GM12891 (cell line): ENCODE measurements around the gene ING2.
A peak's percentile ranks its signal among the peaks of the same experiment; 100 is the strongest.
"Not testable (repeated sequence)": the region's sequence is repeated elsewhere in the genome, so short reads cannot be mapped to it uniquely, and the experiment has no call there.

Experiments used
- DNase-seq: peaks from one replicate; pipeline ENCODE4 v3.0.0; 2011; ENCODE audit warnings: low spot score; ENCODE audit not compliant: insufficient read length
- FAIRE-seq: peaks from 2 replicates; lab custom pipeline; 2011; peaks lifted over from hg19 to GRCh38; lab: Jason Lieb, UNC
- PAX5 ChIP-seq: IDR thresholded peaks from 2 replicates; pipeline ENCODE4 v1.6.1; 2011; ENCODE audit warnings: low read length, moderate library complexity, mild to moderate bottlenecking; ENCODE audit not compliant: insufficient read depth, severe bottlenecking
- POLR2A ChIP-seq: IDR thresholded peaks from 2 replicates; pipeline ENCODE4 v1.6.1; 2011; ENCODE audit warnings: low read depth, low read length, control low read depth
- POLR2AphosphoS5 ChIP-seq: IDR thresholded peaks from 2 replicates; pipeline ENCODE4 v1.6.1; 2011; ENCODE audit warnings: low read depth, low read length, control low read depth
- POU2F2 ChIP-seq: IDR thresholded peaks from 2 replicates; pipeline ENCODE4 v1.6.1; 2011; ENCODE audit warnings: low read depth, mild to moderate bottlenecking, control low read depth, low read length, moderate library complexity
- SPI1 ChIP-seq: IDR thresholded peaks from 2 replicates; pipeline ENCODE4 v1.6.1; 2011; ENCODE audit warnings: low read depth, low read length, control low read depth
- TAF1 ChIP-seq: IDR thresholded peaks from 2 replicates; pipeline ENCODE4 v1.6.1; 2011; ENCODE audit warnings: low read depth, low read length, control low read depth

Gene ING2

DNA sequence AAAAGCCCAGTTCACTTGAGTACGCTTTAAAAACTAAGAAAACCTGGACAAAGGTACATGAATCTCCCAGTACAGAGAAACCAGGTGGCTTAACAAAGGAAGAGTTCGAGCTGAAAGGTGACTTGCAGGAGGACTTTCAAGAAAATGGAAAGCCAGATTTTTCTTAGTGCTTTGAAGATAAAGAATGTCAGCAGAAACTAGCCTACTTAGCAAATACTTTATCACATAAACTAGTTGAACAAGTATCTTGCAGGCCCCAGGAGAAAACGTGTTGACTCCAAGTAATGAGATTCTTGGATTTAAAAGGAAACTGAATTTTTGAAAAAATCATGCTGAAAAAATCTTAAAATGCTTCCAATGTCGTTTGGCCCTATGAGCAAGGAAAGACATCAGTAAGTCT, 34.0 kb upstream of the ING2 start:
- FAIRE-seq: no peak
- no peak for DNase-seq
- TF ChIP-seq SPI1: no peak
- no peak for TF ChIP-seq POLR2A
- no peak for TF ChIP-seq POU2F2
- TF ChIP-seq PAX5: no peak

DNA sequence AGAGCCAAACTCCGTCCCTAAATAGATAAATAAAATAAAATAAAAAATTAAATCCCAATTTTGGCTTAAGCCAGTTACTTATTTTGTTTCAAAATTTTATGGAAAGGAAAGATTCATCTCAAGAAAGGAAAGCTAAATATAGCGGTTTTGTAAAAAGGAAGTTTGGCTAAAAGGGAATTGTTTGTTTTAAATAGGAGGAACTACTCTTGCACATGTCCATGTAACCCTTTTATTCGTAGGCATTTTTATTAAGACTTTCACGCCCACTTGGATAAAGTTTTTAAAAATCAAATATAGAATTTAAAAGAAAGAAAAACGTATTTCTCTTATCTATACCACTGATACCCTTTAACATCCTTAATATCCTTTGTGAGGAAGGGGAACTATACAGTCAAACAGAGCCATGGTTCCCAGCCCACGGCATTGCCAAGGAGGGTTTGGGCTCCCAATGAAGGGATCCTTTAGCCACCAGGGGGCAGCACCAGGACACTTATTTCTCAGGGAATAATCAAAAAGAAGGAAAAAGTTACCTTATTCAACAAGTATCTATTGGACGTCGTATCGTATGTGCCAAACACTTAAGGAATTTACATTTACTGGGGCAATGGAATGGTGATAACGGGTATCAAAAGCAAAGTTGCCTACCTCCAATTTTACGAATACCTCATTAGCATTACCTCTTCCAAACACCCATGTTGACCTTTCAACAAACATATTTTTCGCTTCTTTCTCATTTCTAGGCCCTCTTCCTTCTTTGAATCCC, 32.7 kb upstream of the ING2 start:
- peak; percentile 67 for FAIRE-seq

DNA sequence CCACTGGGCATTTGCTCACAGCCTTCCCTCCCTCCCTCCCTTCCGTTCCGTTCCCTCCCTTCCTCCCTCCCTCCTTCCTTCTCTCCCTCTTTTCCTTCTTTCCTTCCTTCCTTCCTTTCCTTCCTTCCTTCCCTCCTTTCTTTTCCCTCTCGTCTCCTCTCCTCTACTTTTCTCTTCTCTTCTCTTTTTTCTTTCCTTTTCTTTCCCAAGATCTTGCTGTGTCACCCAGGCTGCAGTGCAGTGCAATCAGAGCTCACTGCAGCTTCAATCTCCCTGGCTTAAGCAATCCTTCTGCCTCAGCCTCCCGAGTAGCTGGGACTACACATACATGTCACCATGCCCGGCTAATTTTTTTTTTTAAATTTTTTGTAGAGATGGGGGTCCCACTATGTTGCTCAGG, 26.7 kb upstream of the ING2 start:
- DNase-seq: no peak
- TF ChIP-seq TAF1 (no peak), PAX5 (no peak), POU2F2 (no peak), SPI1 (no peak), POLR2A (no peak), POLR2AphosphoS5 (no peak)
- FAIRE-seq: no peak

More for the DNA sequence above, 32.7 kb upstream of the ING2 start:
- TF ChIP-seq SPI1 (no peak), POU2F2 (no peak), PAX5 (no peak), TAF1 (no peak), POLR2AphosphoS5 (no peak), POLR2A (no peak)
- peak; percentile 42 for DNase-seq

GRCh38 chr4:183478926-183479325, 25.9 kb upstream of the ING2 start:
- DNase-seq (no peak), FAIRE-seq (no peak)
- TF ChIP-seq POLR2AphosphoS5 (no peak), POU2F2 (no peak), POLR2A (no peak), SPI1 (no peak), TAF1 (no peak), PAX5 (no peak)

GRCh38 chr4:183482515-183483095, 22.3 kb upstream of the ING2 start:
- DNase-seq, FAIRE-seq: not testable (repeated sequence)

GRCh38 chr4:183483997-183484396, 20.9 kb upstream of the ING2 start:
- no peak for DNase-seq
- FAIRE-seq: no peak
- no peak for TF ChIP-seq POU2F2
- TF ChIP-seq PAX5: no peak
- TF ChIP-seq TAF1: no peak
- no peak for TF ChIP-seq POLR2AphosphoS5
- TF ChIP-seq POLR2A: no peak
- no peak for TF ChIP-seq SPI1

DNA sequence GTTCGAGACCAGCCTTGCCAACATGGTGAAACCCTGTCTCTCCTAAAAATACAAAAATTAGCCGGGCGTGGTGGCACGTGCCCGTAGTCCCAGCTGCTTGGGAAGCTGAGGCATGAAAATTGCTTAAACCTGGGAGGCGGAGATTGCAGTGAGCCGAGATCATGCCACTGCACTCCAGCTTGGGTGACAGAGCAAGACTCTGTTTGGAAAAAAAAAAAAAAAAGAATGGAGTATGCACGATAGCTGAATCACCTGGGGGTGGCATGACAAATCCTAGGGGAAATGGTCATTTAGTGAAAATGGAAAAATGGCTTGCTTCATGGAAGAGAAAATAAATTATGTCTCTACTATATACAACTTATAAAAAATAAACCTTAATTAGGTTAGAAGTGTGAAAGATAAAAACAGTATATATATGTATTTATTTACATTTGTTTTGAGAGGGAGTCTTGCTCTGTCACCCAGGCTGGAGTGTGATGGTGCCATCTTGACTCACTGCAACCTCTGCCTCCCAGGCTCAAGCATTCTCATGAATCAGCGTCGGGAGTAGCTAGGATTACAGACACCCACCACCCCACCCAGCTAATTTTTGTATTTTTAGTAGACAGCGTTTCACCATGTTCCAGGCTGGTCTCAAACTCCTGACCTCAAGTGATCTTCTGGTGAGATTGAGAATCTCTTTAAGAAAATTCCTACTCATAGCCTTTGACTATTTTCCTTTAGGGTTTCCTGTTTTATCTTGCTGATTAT, 19.3 kb upstream of the ING2 start:
- no peak for DNase-seq
- no peak for FAIRE-seq
- TF ChIP-seq TAF1 (no peak), POLR2A (no peak), POLR2AphosphoS5 (no peak), SPI1 (no peak), PAX5 (no peak), POU2F2 (no peak)

GRCh38 chr4:183492791-183493222, 12.1 kb upstream of the ING2 start:
- FAIRE-seq: no peak
- no peak for DNase-seq
- TF ChIP-seq TAF1 (no peak), POU2F2 (no peak), POLR2A (no peak), SPI1 (no peak), POLR2AphosphoS5 (no peak)

DNA sequence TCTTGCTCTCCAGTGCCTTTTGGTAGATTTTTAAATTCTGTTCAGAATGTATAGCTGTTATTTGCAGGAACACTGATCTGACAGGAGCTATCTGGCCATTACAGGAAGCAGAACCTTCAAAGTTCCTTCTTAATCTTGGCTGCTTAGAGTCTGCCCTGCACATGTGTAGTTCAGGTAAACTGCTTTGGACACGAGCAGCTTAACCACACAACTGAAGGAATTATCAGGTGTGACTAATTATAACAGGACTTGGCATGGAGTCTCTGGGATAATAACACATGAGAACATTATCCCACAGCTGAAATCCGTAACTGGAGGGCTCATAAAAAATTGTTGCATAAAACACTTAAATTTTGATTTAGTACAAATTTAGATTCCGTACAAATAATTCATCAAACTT, 11.6 kb upstream of the ING2 start:
- FAIRE-seq (no peak), DNase-seq (no peak)
- TF ChIP-seq POLR2AphosphoS5: no peak
- no peak for TF ChIP-seq POU2F2
- no peak for TF ChIP-seq TAF1
- TF ChIP-seq PAX5: no peak
- no peak for TF ChIP-seq POLR2A
- no peak for TF ChIP-seq SPI1

DNA sequence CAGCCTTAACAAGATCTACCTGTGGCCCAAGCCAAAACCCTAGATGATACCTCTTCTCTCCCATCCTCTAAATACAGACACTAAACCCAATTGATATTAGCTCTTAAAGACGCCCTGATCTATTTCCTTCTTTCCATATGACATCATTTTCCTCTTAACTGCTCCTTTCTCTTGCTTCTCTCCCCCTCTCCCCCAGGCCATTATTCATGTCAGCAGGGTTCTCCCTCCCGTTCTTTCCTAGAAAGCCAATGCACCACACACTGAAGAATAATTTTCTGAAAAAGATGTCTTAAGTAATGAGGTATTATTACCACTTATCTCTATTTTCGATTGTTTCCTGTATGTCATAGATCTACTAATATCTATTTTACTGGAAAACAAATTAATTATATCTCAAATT, 9.7 kb upstream of the ING2 start:
- no peak for TF ChIP-seq TAF1
- TF ChIP-seq POU2F2: no peak
- TF ChIP-seq POLR2A: no peak
- no peak for TF ChIP-seq POLR2AphosphoS5
- FAIRE-seq (no peak), DNase-seq (no peak)
